ENCODE data around the gene PON3. TPM values are rescaled to one million over a fixed set of nuclear protein-coding genes. Genes with fewer than 3 reads are reported as not detected.

PON3 gene
- total RNA-seq, 1 donor from 2014 or later, result not detected

- no peak overlapping the region for H3K4me3 Mint-ChIP-seq
- Histone ChIP-seq H2AFZ (replicated peaks) (no peak overlapping the region), H3K4me1 (no peaks in the 10 kb centered on the region), H3K4me3 (no peak overlapping the region), H3K9ac (no peak overlapping the region), H4K20me1 (ENCODE audit: low read depth) (no peaks in the 10 kb centered on the region), H3K36me3 (no peaks in the 10 kb centered on the region), H3K4me2 (no peak overlapping the region), H3K27ac (no peak overlapping the region), H3K27me3 (no peaks in the 10 kb centered on the region), H3F3A (ENCODE audit: low read depth) (no peaks in the 10 kb centered on the region), H3K9me3 (ENCODE audit: low read depth) (no peaks in the 10 kb centered on the region), H3K79me2 (ENCODE audit: low read depth) (no peaks in the 10 kb centered on the region)
- H3K27ac Mint-ChIP-seq, result no peak overlapping the region
- H3K27me3 Mint-ChIP-seq (ENCODE audit: insufficient read depth, low read depth), result no peaks in the 10 kb centered on the region
- peaks cover 2% of the 10 kb centered on the region for H3K9me3 Mint-ChIP-seq
- DNase-seq (ENCODE audit: low spot score), result no peak
- TF ChIP-seq, protein P1, sequence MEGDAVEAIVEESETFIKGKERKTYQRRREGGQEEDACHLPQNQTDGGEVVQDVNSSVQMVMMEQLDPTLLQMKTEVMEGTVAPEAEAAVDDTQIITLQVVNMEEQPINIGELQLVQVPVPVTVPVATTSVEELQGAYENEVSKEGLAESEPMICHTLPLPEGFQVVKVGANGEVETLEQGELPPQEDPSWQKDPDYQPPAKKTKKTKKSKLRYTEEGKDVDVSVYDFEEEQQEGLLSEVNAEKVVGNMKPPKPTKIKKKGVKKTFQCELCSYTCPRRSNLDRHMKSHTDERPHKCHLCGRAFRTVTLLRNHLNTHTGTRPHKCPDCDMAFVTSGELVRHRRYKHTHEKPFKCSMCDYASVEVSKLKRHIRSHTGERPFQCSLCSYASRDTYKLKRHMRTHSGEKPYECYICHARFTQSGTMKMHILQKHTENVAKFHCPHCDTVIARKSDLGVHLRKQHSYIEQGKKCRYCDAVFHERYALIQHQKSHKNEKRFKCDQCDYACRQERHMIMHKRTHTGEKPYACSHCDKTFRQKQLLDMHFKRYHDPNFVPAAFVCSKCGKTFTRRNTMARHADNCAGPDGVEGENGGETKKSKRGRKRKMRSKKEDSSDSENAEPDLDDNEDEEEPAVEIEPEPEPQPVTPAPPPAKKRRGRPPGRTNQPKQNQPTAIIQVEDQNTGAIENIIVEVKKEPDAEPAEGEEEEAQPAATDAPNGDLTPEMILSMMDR (IDR thresholded peaks at IDR 0.05), result no peak
- TF ChIP-seq EZH2 (IDR thresholded peaks at IDR 0.05) (no peak), EZH2phosphoT487 (IDR thresholded peaks at IDR 0.05) (no peak)
- no peaks in the 10 kb centered on the region for H3K4me1 Mint-ChIP-seq
- H3K36me3 Mint-ChIP-seq, result no peaks in the 10 kb centered on the region
Measured at GRCh38 chr7:95367606-95368005, 28.6 kb downstream of the PON3 start.

GRCh38 chr7:95365151-95365550, 31.0 kb downstream of the PON3 start:
- Histone ChIP-seq H3K4me2 (no peak overlapping the region), H3K4me3 (no peak overlapping the region), H4K20me1 (ENCODE audit: low read depth) (no peaks in the 10 kb centered on the region), H3K9ac (no peak overlapping the region), H3K79me2 (ENCODE audit: low read depth) (no peaks in the 10 kb centered on the region), H3K4me1 (no peaks in the 10 kb centered on the region), H3K27me3 (no peaks in the 10 kb centered on the region), H2AFZ (replicated peaks) (no peak overlapping the region), H3K27ac (no peak overlapping the region), H3K36me3 (no peaks in the 10 kb centered on the region), H3F3A (ENCODE audit: low read depth) (no peaks in the 10 kb centered on the region), H3K9me3 (ENCODE audit: low read depth) (no peaks in the 10 kb centered on the region)
- H3K27ac Mint-ChIP-seq, result no peak overlapping the region
- TF ChIP-seq, protein P1 (IDR thresholded peaks at IDR 0.05), result no peak
- TF ChIP-seq EZH2phosphoT487 (IDR thresholded peaks at IDR 0.05) (no peak), EZH2 (IDR thresholded peaks at IDR 0.05) (no peak)
- peaks cover 2% of the 10 kb centered on the region for H3K9me3 Mint-ChIP-seq
- DNase-seq (ENCODE audit: low spot score), result no peak
- H3K4me3 Mint-ChIP-seq, result no peak overlapping the region
- H3K4me1 Mint-ChIP-seq, result no peaks in the 10 kb centered on the region
- no peaks in the 10 kb centered on the region for H3K27me3 Mint-ChIP-seq (ENCODE audit: insufficient read depth, low read depth)
- H3K36me3 Mint-ChIP-seq, result no peaks in the 10 kb centered on the region

DNA sequence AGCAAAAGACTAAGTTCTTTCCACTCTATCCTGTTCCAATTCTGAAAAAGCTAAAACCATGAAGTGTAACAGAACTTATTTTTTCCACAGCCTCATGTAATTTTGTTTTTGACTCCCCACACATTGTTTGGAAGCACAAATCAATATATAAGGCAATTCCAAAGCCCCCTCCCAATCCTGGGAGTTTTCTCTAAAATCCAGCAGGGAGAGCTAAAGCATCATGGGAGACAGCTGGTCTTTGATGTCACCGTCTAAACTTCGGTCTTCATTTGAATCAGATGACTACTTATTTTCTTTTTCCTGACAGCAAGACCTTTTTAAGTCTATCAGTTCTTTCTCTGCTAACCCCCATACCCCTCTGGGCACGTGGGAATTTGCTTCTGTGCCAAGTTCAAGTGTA, 38.6 kb downstream of the PON3 start:
- no peaks in the 10 kb centered on the region for H3K79me2 ChIP-seq (ENCODE audit: low read depth)
- H3K36me3 Mint-ChIP-seq, result no peaks in the 10 kb centered on the region
- H3F3A ChIP-seq (ENCODE audit: low read depth), result no peaks in the 10 kb centered on the region
- no peaks in the 10 kb centered on the region for H3K4me1 Mint-ChIP-seq
- H4K20me1 ChIP-seq (ENCODE audit: low read depth), result no peaks in the 10 kb centered on the region
- H3K27me3 ChIP-seq, result no peaks in the 10 kb centered on the region
- TF ChIP-seq, protein P1 (IDR thresholded peaks at IDR 0.05), result peak; percentile 19
- TF ChIP-seq EZH2phosphoT487 (IDR thresholded peaks at IDR 0.05) (no peak), EZH2 (IDR thresholded peaks at IDR 0.05) (no peak)
- H3K9me3 Mint-ChIP-seq, result peaks cover 5% of the 10 kb centered on the region
- no peak overlapping the region for H3K4me2 ChIP-seq
- H2AFZ ChIP-seq (replicated peaks), result no peak overlapping the region
- H3K4me1 ChIP-seq, result no peaks in the 10 kb centered on the region
- no peak overlapping the region for H3K4me3 ChIP-seq
- H3K27me3 Mint-ChIP-seq (ENCODE audit: insufficient read depth, low read depth), result peaks cover 2% of the 10 kb centered on the region
- DNase-seq (ENCODE audit: low spot score), result no peak
- no peak overlapping the region for H3K9ac ChIP-seq
- no peak overlapping the region for H3K27ac Mint-ChIP-seq
- H3K4me3 Mint-ChIP-seq, result no peak overlapping the region
- peaks cover 5% of the 10 kb centered on the region for H3K9me3 ChIP-seq (ENCODE audit: low read depth)
- no peak overlapping the region for H3K27ac ChIP-seq
- H3K36me3 ChIP-seq, result no peaks in the 10 kb centered on the region

Data from neural progenitor cell (in vitro differentiated cells).